Activated CD8-positive, alpha-beta memory T cell treated with anti-CD3 and anti-CD28 coated beads for 36 hours (primary cell): ENCODE data around the gene WDR47. TPM values are rescaled to one million over a fixed set of nuclear protein-coding genes. Genes with fewer than 3 reads are reported as not detected.
"Not testable (repeated sequence)": the region's sequence is repeated elsewhere in the genome, so short reads cannot be mapped to it uniquely, and the experiment has no call there.

Experiments
- CTCF ChIA-PET: fragments of 350-600 bp; sonication (Branson Sonifier 250); formaldehyde crosslinking; loops from one replicate; lab custom pipeline; 2021; ENCODE audit warnings: antibody characterized with exemption; lab: Charles Lee
- POLR2A ChIA-PET: fragments of 350-600 bp; sonication (Branson Sonifier 250); formaldehyde crosslinking; loops from one replicate; lab custom pipeline; 2021; ENCODE audit warnings: antibody characterized with exemption; lab: Charles Lee
- total RNA-seq, 2 experiments: library from RNA; stranded (reverse); gene quantifications; one replicate each; pipeline ENCODE4 v1.2.3, GENCODE V29; 2021

WDR47 gene
- total RNA-seq, 2 experiments from 2014 or later: 11.9 to 13.4 TPM

- CTCF ChIA-PET: no interaction called here
- POLR2A ChIA-PET: no interaction called here
Observed at GRCh38 chr1:109011335-109011734, 30.6 kb downstream of the WDR47 start.

- CTCF ChIA-PET: not testable (repeated sequence)
- POLR2A ChIA-PET: interaction anchor here (0.7 kb wide), 1 partner anchor 114 kb away, joined by 3 read pairs; no protein-coding TSS in a partner anchor
Observed at GRCh38 chr1:108996622-108997021, 45.3 kb downstream of the WDR47 start.

- ChIA-PET POLR2A (no interaction called here), CTCF (no interaction called here)
Observed at GRCh38 chr1:108983114-108983513, 58.8 kb downstream of the WDR47 start.

GRCh38 chr1:108976658-108977057 lies 65.2 kb downstream of the WDR47 start:
- POLR2A ChIA-PET: no interaction called here
- CTCF ChIA-PET: no interaction called here

- CTCF ChIA-PET: no interaction called here
Observed at GRCh38 chr1:108972951-108973350, 69.0 kb downstream of the WDR47 start.

DNA sequence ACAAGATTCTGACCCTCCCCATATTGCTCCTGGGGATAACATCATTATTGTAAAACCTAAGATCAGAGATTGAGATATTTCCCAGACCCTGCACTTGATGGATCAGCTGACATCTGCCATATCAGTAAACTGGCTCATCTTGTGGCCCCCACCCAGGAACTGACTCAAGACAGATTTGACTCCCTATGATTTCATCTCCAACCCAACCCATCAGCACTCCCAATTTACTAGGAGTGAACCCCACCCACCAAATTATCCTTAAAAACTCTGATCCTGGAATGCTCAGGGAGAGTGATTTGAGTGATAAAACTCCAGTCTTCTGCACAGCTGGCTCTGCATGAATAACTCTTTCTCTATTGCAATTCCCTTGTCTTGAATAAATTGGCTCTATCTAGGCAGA lies 72.6 kb downstream of the WDR47 start:
- ChIA-PET CTCF (no interaction called here), POLR2A (no interaction called here)

More at GRCh38 chr1:108972951-108973350, 69.0 kb downstream of the WDR47 start:
- POLR2A ChIA-PET: no interaction called here

GRCh38 chr1:108963052-108963686 lies 78.7 kb downstream of the WDR47 start, which contains the start of gene CLCC1:
Gene CLCC1 (minus strand): TSS chr1:108963484. CDS start chr1:108950437, 13,047 bp downstream.
- ChIA-PET CTCF (interaction anchor here (0.6 kb wide), 1 partner anchor 10 kb away, joined by 6 read pairs; no protein-coding TSS in a partner anchor), POLR2A (interaction anchor here (0.7 to 1.0 kb wide), 3 partner anchors 79 to 128 kb away, joined by 3 to 6 read pairs (median 5); partner anchors contain the start of genes GPSM2, TMEM167B and WDR47)

- POLR2A ChIA-PET: interaction anchor here (0.9 to 1.0 kb wide), 2 partner anchors 80 to 128 kb away, joined by 5 to 6 read pairs; partner anchors contain the start of genes TMEM167B and WDR47
Observed at GRCh38 chr1:108962681-108963051, 79.2 kb downstream of the WDR47 start.

DNA sequence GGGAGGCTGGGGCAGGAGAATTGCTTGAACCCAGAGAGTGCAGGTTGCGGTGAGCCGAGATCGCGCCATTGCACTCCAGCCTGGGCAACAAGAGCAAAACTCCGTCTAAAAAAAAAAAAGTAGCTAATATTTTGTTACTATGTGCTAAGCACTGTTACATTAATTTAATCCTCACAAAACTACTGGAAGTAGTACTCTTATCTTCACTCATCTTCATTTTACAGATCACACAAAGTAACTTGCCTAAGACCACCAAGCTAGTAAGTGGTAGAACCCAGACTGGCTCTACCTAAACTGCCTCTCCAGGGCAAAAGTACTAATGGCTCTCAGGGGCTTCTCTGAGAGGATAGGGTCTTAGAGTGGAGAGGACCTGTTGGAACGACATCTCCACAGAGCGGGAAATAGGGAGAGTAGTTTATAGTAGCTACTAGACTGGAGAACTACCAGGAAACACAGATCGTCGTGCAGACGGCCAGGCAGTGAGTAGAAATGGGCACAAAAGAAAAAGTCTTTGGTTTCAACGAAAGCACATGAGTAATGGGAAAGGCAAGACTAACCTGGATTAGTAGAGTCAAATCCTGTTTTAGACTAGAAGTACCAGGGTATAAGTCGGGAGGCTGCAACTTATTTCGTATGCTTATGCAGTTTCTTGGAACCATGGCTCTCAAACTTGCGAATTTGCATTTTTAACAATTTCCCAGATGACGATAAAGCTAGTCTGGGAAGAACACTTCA lies 80.0 kb downstream of the WDR47 start:
- CTCF ChIA-PET: interaction anchor here (0.9 to 1.4 kb wide), 2 partner anchors 138 to 151 kb away, joined by 3 to 6 read pairs; a partner anchor contains a TSS
- POLR2A ChIA-PET: interaction anchor here (1.0 kb wide), 1 partner anchor 80 kb away, joined by 3 read pairs; the partner anchor contains the start of gene WDR47

More at GRCh38 chr1:108962681-108963051, 79.2 kb downstream of the WDR47 start:
- CTCF ChIA-PET: interaction anchor here (0.6 kb wide), 1 partner anchor 9 kb away, joined by 6 read pairs; no protein-coding TSS in a partner anchor

DNA sequence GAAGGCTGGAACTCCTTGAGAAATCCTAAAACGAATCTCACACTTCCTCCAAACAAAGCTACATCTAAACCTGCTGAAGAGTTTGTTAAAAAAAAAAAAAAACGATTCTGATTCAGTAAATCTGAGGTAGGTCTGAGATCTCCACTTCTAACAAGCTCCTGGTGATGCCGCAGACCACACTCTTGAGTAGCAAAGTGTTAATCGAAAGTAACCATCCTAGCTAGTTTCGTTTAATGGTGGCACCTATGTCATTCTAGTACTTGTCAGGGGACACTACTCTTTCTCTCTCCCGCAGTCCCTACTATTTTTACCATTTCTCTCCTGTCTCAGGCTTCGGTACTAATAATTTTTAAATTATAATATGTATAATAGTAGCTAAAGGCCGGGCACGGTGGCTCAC lies 80.7 kb downstream of the WDR47 start:
- CTCF ChIA-PET: interaction anchor here (0.9 to 1.4 kb wide), 2 partner anchors 139 to 151 kb away, joined by 3 to 6 read pairs; a partner anchor contains a TSS
- POLR2A ChIA-PET: interaction anchor here (0.6 to 1.0 kb wide), 3 partner anchors 36 to 177 kb away, joined by 3 to 4 read pairs (median 4); partner anchors contain the start of gene WDR47

DNA sequence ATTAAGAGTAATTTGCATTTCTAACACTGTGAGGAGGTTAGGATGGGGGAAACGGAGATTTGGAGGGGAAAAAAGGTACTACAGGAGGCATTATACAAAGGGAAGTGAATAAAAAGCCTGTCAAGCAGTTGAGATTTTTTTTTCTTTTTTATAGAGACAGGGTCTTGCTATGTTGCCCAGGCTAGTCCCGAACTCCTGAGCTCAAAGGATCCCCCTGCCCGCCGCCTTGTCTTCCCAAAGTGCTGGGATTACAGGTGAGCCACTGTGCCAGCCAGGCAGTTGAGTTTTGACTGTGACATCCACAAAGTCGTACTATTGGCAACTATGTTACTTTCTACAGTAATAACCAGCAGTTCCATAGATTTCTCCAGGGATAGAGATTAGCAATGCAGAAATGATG lies 81.2 kb downstream of the WDR47 start:
- POLR2A ChIA-PET: interaction anchor here (0.6 to 1.0 kb wide), 3 partner anchors 37 to 178 kb away, joined by 3 to 4 read pairs (median 4); partner anchors contain the start of gene WDR47

GRCh38 chr1:108957888-108958287 lies 84.0 kb downstream of the WDR47 start:
- ChIA-PET POLR2A (no interaction called here), CTCF (no interaction called here)

More for the DNA sequence above, 81.2 kb downstream of the WDR47 start:
- CTCF ChIA-PET: interaction anchor here (1.4 kb wide), 1 partner anchor 139 kb away, joined by 6 read pairs; no protein-coding TSS in a partner anchor

DNA sequence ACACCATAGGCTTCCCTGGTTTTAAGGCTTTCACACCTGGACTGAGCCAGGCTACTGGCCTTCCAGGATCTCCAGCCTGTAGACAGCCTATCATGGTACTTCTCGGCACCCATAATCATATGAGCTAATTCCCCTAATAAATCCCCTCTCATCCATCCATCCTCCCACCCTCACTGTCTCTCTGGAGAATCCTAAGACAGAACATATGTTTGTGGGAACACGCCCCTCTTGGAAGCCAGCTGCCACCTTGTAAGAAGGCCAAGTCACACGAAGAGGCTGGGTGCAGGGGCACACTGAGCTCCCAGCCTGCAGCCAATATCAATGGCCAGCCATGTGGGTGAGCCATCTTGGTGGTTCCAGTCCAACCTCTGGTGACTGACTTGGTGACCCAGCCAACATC lies 86.0 kb downstream of the WDR47 start:
- CTCF ChIA-PET: interaction anchor here (0.6 kb wide), 1 partner anchor 330 kb away, joined by 5 read pairs; no protein-coding TSS in a partner anchor

GRCh38 chr1:108955111-108955510 lies 86.8 kb downstream of the WDR47 start:
- CTCF ChIA-PET: no interaction called here

More for the DNA sequence above, 86.0 kb downstream of the WDR47 start:
- POLR2A ChIA-PET: interaction anchor here (0.6 kb wide), 1 partner anchor 86 kb away, joined by 3 read pairs; the partner anchor contains the start of gene WDR47

GRCh38 chr1:108953452-108953851 lies 88.5 kb downstream of the WDR47 start:
- ChIA-PET POLR2A (no interaction called here), CTCF (interaction anchor here (0.7 kb wide), 2 partner anchors 10 to 84 kb away, joined by 4 to 6 read pairs; partner anchors contain the start of gene CLCC1)

More at GRCh38 chr1:108955111-108955510, 86.8 kb downstream of the WDR47 start:
- POLR2A ChIA-PET: no interaction called here

DNA sequence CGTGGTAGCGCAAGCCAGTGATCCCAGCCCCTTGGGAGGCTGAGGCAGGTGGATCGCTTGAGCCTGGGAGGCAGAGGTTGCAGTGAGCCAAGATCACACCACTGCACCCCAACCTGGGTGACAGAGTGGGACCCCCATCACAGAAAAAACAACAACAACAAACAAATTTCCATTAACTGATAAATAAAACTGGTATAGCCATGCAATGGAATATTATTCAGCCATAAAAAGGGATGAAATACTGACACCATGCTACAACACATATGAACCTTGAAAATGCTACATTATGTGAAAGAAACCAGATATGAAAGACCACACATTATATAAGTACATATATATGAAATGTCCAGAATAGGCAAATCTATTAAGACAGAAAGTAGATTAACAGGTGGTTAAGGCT lies 90.7 kb downstream of the WDR47 start:
- ChIA-PET CTCF (interaction anchor here (0.7 kb wide), 1 partner anchor 156 kb away, joined by 5 read pairs; no protein-coding TSS in a partner anchor), POLR2A (no interaction called here)

DNA sequence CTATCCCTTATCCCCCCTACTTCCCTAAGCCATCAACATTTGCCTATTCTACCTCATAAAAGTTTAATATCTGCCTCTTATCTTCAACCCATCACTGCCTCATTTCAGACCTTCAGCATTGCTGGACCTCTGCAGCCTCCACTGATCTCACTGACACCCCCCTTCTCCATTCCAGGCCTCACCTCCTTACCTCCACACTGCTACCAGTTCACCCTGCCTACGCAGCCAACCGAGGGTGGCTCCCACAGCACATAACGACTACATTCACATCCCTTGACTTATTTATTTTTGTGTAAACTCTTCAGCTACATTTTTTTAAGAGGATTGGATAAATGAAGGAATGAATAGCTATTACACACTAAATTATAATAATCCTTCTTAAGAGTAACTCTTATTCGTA lies 92.9 kb downstream of the WDR47 start:
- ChIA-PET CTCF (no interaction called here), POLR2A (no interaction called here)

DNA sequence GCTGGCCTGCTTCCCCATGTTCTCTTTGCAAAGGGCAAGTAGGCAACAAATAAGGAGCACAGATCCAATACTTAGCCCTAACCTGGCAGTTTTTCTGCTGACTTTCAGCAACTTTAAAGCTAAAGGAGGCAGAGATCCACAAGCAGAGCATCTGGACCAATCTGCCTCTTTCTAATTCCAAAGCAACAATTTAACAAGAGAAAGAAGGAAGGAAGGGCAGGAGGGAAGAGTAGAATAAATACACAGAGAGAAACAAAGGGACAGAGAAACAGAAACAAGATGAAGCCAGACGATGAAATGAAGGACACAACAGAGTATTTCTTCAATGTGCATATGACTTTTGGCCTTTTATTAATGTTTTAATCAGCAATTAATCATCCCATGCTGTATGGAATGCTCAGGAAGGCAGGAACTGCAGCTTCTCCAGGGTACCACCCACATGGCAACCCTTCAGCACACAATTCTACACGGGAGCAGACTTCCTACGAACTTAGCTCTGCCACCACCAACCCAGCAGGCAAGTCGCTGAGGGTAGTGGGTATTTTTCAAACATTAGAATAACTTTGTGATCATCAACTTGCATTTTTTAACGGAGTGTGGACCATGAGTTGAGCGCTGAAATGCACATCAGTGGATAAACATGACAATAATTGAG lies 93.9 kb downstream of the WDR47 start:
- POLR2A ChIA-PET: no interaction called here

DNA sequence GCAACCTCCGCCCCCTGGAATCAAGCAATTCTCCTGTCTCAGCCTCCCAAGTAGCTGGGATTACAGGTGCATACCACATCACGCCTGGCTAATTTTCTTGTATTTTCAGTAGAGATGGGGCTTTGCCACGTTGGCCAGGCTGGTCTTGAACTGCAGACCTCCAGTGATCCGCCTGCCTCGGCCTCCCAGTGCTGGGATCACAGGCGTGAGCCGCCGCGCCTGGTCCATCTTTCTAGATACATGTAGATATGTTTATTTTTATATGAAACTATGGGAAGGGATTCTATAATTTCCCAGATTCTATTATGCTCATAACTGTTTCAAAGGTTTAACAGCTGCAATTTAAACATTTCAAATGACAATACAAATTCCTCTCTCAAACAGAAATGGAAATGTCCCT lies 105.7 kb downstream of the WDR47 start:
- ChIA-PET POLR2A (no interaction called here), CTCF (no interaction called here)

More for the DNA sequence above, 93.9 kb downstream of the WDR47 start:
- CTCF ChIA-PET: interaction anchor here (0.6 kb wide), 1 partner anchor 32 kb away, joined by 4 read pairs; no protein-coding TSS in a partner anchor
